HCT116 (cell line): ENCODE measurements around the gene C3orf70.

Experiments
- CTCF ChIP-seq, 3 experiments: fragments of 200-600 bp in 1 of 3; sonication (generic) in 1 of 3; IDR thresholded peaks in 2 of 3; conservative IDR thresholded peaks in 1 of 3; 2 replicates each; pipeline ENCODE4 v1.5.1; 2012 to 2017; ENCODE audit warnings: low read depth in 2 of 3, low read length in 2 of 3, antibody characterized with exemption in 1 of 3, borderline replicate concordance in 1 of 3, control low read depth in 1 of 3, mild to moderate bottlenecking in 1 of 3, mixed read lengths in 1 of 3, mixed run types in 1 of 3, moderate library complexity in 1 of 3; ENCODE audit not compliant: insufficient read depth in 1 of 3
- EZH2 ChIP-seq: fragments of 200-600 bp; sonication (generic); IDR thresholded peaks from 2 replicates; pipeline ENCODE4 v1.6.1; 2017; ENCODE audit warnings: antibody characterized with exemption, mixed run types
- POLR2A ChIP-seq: IDR thresholded peaks from 2 replicates; pipeline ENCODE4 v1.7.0; 2011; ENCODE audit warnings: borderline replicate concordance; ENCODE audit not compliant: insufficient read depth, insufficient read length; ENCODE audit errors: extremely low read depth
- RAD21 ChIP-seq: IDR thresholded peaks from 2 replicates; pipeline ENCODE4 v1.6.1; 2012; ENCODE audit warnings: low read depth, mild to moderate bottlenecking

- TF ChIP-seq EZH2: no peak
- TF ChIP-seq CTCF (IDR thresholded peaks at IDR 0.05 in 2 of 3, conservative IDR thresholded peaks at IDR 0.05 in 1 of 3; ENCODE audit: borderline replicate concordance in 1 of 3, insufficient read depth in 1 of 3, low read depth in 2 of 3, low read length in 2 of 3): peak in 2 of 3 experiments; percentile 20 to 27; a peak in 2 of 6 replicates
- peak; percentile 27 for TF ChIP-seq RAD21
- no peak for TF ChIP-seq POLR2A
Observed at GRCh38 chr3:185069037-185070030, 83.5 kb downstream of the C3orf70 start.
